ENCODE measurements around the gene KIR2DL4.
"Not testable (repeated sequence)": the region's sequence is repeated elsewhere in the genome, so short reads cannot be mapped to it uniquely, and the experiment has no call there.

- not testable (repeated sequence) for TF ChIP-seq RAD21 (IDR thresholded peaks at IDR 0.05; ENCODE audit: low read depth); POLR2A (IDR thresholded peaks at IDR 0.05; ENCODE audit: borderline replicate concordance, extremely low read depth, insufficient read depth, insufficient read length); CTCF (IDR thresholded peaks at IDR 0.05 in 2 of 3, conservative IDR thresholded peaks at IDR 0.05 in 1 of 3; ENCODE audit: borderline replicate concordance in 1 of 3, insufficient read depth in 1 of 3, low read depth in 2 of 3, low read length in 2 of 3); EZH2phosphoT487 (IDR thresholded peaks at IDR 0.05; ENCODE audit: borderline replicate concordance); SIN3A (IDR thresholded peaks at IDR 0.05; ENCODE audit: low read depth); FOSL1 (IDR thresholded peaks at IDR 0.05; ENCODE audit: low read depth); EZH2 (IDR thresholded peaks at IDR 0.05); MAX (IDR thresholded peaks at IDR 0.05); YY1 (IDR thresholded peaks at IDR 0.05; ENCODE audit: extremely low read depth, insufficient replicate concordance, low read depth, low read length); POLR2AphosphoS5 (IDR thresholded peaks at IDR 0.05; ENCODE audit: low read depth, low read length)
These were observed 11.2 kb downstream of the KIR2DL4 start for GRCh38 chr19:54814571-54814970.
